Left colon (tissue), 2 donors: Measurements from ENCODE around the gene CALD1. TPM values are rescaled to one million over a fixed set of nuclear protein-coding genes. Genes with fewer than 3 reads are reported as not detected.

Source experiments
- ATAC-seq: fragments of 200-7000 bp; cut with Tn5 transposase; one replicate; pipeline ENCODE4 v1.9.1; 2020; ENCODE audit warnings: mild to moderate bottlenecking, moderate library complexity
- DNase-seq, 2 donors: peaks; one replicate each; pipeline ENCODE4 v3.0.0-alpha.2; 2020
- intact Hi-C, 2 donors: fragments of 100-400 bp; cut with DNase I in 1 of 2; cut with micrococcal nuclease in 1 of 2; formaldehyde crosslinking; loops; one replicate each; pipeline versions ENCODE4 v1.11.2 to v1.14.0; 2022; cut with DNase I, micrococcal nuclease
- total RNA-seq, 2 donors: library from RNA; stranded (reverse); fragmentation: NEBNext Ultra II Directional; extraction: Animal tissue kit (Norgen Biotek cat#: 25700); gene quantifications; one replicate each; pipeline ENCODE4 v1.2.1, GENCODE V29; 2021
- donor health status: DM: no; HTN: no; CAD: no.
- donor health status: DM: yes; HTN: yes; CAD: no.

CALD1 gene
- total RNA-seq, 2 donors from 2014 or later, result 36.7 to 161 TPM

DNA sequence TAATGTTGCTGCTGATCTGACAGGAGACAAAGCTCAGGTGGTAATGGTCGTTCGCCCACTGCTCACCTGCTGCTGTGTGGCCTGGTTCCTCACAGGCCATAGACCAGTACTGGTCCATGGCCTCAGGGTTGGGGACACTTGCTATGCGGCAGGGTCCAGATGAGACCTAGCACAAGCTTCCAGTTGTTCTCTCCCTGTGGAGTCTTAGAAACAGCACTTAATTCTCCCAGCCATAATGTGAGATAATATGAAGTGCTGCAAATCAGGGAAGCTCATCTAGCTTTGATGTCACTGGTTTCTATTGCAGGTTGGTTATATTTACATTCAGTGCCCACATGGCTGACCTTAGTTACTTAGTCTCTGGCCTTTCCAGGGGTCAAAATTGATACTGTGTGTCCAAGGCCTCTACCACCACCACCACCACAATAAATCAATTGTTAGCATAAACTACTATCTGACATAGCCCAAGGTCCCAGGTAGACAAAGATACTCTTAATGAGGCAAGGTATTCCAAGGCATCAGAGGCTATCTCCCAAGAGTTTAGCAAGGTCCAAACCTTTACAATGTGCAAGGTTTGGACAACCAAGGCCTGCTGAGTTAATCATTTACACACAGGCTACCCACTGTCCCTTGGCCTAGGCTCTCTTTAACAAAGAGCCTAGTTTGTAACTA lies 217.9 kb downstream of the CALD1 start:
- DNase-seq (no peak), ATAC-seq (no peak)
- intact Hi-C loops, result no loop called here

GRCh38 chr7:134999136-134999535 lies 219.7 kb downstream of the CALD1 start:
- intact Hi-C loops, result no loop called here
- DNase-seq (no peak), ATAC-seq (no peak)

- ATAC-seq (no peak), DNase-seq (no peak)
- intact Hi-C loops, result no loop called here
Observed at GRCh38 chr7:135001390-135002165, 222.1 kb downstream of the CALD1 start.

- intact Hi-C loops, result no loop called here
- DNase-seq, result no peak
- no peak for ATAC-seq
Observed at GRCh38 chr7:135012229-135012628, 232.8 kb downstream of the CALD1 start.

Other genes with a start within 250 kb of the CALD1 start
- 10 to 100 TPM in 1 of 2 donors, 1 to 10 TPM in 1; 7.8 to 14.0 TPM for gene AKR1B15, start 230.5 kb upstream of the CALD1 start, total RNA-seq
- gene BPGM, start 132.8 kb upstream of the CALD1 start, total RNA-seq, result 1 to 10 TPM; 7.7 to 9.7 TPM
- gene AGBL3, start 206.9 kb downstream of the CALD1 start, total RNA-seq, result under 1 TPM; 0.64 to 0.78 TPM